Measurements from ENCODE around the gene AEBP1.
A peak's percentile ranks its signal among the peaks of the same experiment; 100 is the strongest.

The AEBP1 gene

GRCh38 chr7:44067064-44067951 is 36.8 kb upstream of the AEBP1 start:
- DNase-seq, result no peak

DNA sequence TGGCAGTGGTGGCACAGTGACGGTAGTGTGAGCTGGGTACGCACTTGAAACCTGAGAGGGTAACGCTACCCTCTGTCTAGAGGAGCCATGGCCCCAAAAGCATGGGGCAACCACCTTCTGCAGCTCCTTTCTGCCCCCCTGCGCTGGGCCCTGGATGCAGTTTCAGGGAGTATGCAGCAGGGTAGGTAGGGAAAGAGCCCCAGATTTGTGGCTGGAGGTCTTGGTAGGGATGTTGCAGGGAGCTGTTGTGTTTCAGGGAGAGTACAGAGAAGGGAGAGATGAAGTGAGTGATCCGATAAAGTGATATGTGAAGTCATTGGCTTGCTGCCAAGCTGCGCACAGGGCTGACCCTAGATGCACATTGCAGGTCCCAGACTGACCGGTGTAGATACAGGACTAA is 36.1 kb upstream of the AEBP1 start:
- DNase-seq, result no peak

- no peak for DNase-seq
Observed at GRCh38 chr7:44071726-44072363, 32.3 kb upstream of the AEBP1 start.

GRCh38 chr7:44072364-44073231 is 31.5 kb upstream of the AEBP1 start:
- peak; percentile 85 for DNase-seq

GRCh38 chr7:44073664-44074348 is 30.3 kb upstream of the AEBP1 start:
- no peak for DNase-seq

GRCh38 chr7:44074349-44074695 is 29.8 kb upstream of the AEBP1 start:
- no peak for DNase-seq

DNA sequence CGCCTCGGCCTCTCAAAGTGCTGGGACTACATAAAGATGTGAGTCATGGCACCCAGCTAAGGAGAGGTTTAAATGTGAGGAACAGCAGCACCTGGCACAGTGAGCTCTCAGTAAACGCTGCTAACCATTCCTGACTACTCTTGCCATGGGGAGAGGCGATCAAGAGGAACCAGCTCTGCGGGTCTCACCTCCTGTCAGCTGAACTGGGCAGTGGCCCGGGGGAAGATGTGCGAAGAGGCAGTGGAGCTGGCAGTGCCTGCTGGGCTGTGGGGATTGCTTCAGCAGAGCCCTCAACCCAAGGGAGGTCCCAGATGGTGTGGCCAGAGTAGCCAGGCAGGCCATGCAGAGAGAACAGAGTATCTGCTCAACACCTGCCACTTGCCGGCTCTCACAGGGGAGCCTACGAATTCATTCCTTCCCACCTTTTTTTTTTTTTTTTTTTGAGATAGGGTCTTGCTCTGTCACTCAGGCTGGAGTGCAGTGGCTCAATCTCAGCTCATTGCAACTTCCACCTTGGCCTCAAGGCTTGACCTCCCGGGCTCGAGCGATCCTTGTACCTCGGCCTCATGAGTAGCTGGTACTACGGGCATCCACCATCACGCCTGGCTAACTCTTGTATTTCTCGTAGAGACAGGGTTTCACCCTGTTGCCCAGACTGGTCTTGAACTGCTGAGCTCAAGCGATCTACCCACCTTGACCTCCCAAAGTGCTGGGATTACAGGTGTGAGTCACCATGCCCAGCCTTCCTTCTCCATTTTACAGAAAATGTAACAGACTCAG is 28.7 kb upstream of the AEBP1 start:
- DNase-seq, result no peak

DNA sequence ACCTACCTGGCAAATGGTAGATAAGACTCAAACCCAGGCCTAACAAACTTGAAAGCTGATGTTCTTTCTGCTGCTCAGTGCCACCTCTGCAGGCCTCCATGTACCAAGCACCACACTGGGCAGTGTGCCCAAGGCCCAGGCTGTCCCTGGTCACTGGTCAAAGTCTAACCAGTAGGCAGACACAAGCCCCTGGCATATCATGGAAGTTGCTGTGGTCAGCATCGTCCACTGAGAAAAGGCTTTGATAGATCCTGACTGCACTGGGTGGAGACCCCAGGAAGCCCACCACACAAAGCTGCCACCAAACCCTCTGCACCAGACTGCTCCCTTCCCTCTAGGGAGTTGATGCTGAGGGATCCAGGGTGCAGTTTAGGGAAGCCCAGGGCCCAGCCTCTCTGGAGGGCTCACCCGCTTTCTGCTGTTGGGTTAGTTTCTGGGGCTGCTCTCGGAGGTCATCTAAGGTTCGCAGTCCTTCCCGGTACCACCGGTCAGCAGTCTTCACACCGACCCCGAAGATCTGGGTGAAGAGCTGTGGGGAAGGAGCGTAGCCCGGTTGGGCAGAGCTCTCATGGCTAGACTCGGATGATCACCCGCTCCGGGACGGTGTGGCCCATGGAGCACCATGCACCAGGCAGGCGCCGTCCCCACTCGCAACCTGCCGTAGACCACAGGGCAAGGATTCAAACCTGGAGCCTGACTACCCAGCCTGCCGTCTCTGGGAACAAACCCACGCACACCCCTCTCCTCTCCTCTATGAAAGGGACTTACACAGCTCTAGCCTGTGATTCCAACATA is 27.8 kb upstream of the AEBP1 start:
- DNase-seq, result no peak

DNA sequence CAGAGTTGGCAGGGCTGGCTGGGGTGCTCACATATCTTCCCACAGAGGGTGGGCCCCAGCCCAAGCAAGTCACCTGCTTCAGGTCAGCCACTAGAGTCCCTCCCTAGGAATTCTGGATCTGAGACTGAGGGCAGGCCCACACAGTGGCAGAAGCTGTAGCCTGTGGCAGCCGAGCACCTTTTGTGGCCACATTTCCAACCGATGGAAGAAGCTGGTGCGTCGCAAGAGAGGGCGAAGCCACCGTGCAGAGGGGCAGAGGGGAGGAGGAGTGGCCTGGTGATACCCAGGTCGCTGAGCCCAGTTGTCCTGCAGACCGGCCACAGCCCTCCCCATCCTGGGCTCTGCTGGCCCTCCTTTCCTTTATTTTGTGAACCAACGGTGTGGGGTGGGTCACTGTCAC is 27.1 kb upstream of the AEBP1 start:
- no peak for DNase-seq

DNA sequence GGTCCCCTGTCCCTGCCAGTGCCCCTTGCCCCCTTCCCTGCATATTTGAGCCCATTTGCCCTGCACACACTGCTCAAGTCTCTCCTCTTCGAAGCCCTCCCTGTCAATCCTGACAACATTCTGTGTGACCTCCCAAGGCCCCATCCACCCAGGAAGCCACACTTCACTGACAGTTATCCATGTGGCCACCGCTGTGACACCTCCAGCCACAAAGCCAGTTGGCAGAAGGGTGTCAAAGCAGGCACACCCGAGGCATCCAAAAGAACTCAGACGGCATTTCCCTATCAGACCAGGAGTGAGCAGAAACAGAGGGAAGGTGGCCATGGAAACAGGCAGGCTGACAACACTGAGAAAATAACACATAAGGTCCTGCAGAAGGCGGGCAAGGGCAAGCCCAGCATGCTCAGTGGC is 26.5 kb upstream of the AEBP1 start:
- DNase-seq, result no peak

DNA sequence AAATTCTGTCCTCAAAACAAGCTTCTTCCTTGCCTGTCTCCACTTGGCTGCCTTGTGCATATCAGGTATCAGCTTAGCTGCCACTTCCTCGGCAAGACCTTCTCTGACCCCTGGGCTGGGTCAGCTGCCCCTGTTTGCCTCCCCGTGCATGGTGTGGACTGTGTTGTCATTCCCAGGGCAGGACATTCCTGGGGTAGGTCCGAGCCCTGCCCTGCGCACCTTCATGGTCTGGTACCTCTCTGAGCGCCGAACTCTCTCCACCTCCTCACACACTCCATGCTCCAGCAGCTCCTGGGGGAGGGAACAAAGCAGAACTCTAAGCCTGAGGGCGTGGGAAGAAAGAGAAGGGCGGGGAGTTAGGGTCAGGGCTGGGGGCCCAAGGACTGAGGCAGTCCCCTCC is 25.6 kb upstream of the AEBP1 start:
- DNase-seq, result no peak

DNA sequence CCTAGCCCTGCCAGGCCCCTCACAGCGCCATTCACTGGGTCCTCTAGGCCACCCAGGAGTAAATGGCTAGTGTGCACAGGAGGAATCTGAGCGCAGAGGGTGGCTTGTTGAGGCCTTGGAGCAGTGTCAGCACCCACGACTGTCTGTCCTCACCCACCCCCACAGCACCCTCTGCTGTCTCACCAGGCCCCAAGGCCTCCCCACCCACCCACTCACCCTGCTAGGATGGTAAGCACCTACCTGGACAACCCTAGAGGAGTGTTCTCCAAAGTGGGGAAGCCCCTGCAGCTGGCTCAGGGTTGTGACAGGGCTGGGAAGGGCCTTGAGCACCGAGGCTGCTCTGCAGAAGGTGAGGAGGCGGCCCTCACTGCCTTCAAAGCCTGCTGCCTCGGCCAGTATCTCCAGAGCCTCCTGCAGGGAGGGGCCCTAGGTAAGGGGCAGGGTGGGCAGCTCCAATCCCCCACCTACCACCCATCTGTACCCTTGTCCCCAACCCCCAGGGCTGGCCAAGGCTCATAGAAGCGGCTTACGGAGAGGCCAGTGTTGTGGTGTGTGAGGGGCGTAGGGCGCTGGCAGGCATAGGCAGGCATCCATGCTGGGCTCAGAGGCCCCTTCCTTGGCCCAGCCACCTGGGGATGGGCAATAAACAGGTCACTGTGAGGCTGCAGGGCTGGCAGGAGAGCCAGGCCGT is 24.7 kb upstream of the AEBP1 start:
- DNase-seq, result no peak

- no peak for DNase-seq
Observed at GRCh38 chr7:44080118-44080517, 24.0 kb upstream of the AEBP1 start.

DNA sequence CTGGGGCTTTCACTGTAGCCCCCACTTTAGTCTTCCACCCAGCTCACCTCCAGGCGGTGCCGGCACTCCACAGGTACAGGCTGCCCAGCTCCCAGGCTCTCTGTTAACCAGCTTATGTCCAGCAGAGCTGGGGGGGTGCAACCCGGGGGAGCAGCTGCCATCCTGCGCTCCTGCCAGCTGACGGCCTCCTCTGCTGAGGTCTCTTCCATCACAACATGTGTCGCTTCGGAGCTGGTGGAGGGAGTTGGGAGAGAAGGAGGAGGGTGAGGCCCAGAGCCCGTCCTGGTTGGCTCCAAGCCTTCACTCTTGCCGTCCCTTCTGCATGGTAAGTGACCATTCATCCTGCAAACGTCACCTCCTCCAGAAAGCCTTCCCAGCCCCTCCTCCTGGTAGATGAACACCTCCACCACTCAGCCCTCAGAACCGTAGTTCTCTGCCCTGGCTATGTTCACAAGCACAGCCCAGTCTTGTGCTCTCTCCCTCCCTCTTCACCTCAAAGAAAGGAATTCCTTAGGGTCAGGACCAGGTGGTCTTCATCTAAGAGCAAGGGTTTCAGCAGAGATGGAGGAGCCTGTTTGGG is 23.4 kb upstream of the AEBP1 start:
- no peak for DNase-seq

DNA sequence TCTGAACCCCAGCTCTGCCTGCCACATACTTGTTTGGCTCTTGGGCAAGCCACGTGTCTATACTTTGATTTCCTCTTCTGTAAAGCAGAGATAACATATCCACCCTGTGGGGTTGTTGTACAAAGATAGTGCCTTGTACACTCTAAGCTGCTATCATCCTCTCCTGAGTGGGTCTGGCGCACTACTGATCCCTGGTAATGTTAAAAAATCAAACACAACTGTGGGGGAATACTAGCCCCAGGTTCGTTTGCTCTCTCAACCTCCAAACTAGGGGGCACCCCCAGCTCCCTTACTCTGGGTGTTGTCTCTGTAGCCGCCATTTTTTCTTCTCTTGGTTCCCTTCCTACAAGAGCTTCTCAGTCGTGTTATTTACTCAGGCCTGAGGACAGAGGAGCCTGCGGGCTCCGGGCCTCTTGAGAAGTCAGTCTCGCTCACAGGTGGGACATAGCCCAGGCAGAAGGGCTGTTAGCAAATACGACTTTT is 22.8 kb upstream of the AEBP1 start:
- no peak for DNase-seq

DNA sequence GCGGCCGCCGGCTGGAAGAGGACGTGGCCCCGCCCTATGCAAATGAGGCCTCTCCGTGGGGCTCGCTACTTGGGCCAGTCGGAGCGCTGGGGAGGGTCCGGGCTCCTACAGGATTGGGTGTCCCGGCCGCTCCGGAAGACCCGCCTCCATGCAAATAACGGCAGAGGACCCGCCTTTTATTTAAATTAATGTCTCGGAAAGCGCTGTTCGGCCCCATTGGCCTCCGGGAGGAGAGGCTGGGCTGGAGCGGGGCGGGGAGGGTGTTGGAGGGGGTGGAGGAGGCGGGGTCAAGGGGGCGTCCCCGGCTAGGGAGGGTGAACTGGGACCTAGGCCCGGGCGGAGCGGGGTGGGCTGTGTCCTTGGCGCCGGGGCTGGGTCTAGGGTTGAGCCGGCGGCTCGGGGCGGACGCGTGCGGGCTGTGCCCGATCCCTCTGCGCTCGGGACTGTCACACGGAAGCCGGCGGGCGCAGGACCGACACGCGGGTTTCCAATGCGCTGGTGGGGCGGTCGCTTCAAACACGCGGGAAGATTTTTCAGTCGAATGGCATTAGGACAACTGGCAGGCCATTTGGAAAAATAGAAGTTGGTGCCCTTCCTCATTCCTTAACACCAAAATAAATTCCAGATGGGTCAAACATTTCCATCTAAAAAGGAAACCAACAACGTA is 21.5 kb upstream of the AEBP1 start:
- peak; percentile 100 for DNase-seq

GRCh38 chr7:44083796-44084195 is 20.3 kb upstream of the AEBP1 start:
- no peak for DNase-seq

- DNase-seq, result peak; percentile 41
Observed at GRCh38 chr7:44084701-44085100, 19.4 kb upstream of the AEBP1 start.

- DNase-seq, result no peak
Observed at GRCh38 chr7:44085546-44085945, 18.6 kb upstream of the AEBP1 start.
